ENCODE measurements around the gene DLX1.
"Not testable (repeated sequence)": the region's sequence is repeated elsewhere in the genome, so short reads cannot be mapped to it uniquely, and the experiment has no call there.

DNA sequence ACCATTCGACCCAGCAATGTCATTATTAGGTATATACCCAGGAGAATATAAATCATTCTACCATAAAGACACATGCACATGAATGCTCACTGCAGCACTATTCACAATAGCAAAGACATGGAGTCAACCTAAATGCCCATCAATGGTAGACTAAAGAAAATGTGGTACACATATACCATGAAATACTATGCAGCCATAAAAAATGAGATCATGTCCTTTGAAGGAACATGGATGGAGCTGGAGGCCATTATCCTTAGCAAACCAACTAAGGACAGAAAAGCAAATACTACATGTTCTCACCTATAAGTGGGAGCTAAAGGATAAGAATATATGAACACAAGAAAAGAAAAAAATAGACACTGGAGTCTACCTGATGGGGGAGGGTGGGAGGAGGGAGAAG, 53.4 kb downstream of the DLX1 start:
- TF ChIP-seq, protein P1, sequence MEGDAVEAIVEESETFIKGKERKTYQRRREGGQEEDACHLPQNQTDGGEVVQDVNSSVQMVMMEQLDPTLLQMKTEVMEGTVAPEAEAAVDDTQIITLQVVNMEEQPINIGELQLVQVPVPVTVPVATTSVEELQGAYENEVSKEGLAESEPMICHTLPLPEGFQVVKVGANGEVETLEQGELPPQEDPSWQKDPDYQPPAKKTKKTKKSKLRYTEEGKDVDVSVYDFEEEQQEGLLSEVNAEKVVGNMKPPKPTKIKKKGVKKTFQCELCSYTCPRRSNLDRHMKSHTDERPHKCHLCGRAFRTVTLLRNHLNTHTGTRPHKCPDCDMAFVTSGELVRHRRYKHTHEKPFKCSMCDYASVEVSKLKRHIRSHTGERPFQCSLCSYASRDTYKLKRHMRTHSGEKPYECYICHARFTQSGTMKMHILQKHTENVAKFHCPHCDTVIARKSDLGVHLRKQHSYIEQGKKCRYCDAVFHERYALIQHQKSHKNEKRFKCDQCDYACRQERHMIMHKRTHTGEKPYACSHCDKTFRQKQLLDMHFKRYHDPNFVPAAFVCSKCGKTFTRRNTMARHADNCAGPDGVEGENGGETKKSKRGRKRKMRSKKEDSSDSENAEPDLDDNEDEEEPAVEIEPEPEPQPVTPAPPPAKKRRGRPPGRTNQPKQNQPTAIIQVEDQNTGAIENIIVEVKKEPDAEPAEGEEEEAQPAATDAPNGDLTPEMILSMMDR (conservative IDR thresholded peaks at IDR 0.05; ENCODE audit: low read depth, low read length) = not testable (repeated sequence)
- not testable (repeated sequence) for TF ChIP-seq EZH2phosphoT487 (IDR thresholded peaks at IDR 0.05; ENCODE audit: borderline replicate concordance, low read length); EZH2 (IDR thresholded peaks at IDR 0.05; ENCODE audit: low read length, unreplicated experiment)

Data from PC-3 (cell line).